Measurements from ENCODE around the gene MTCP1. TPM values are rescaled to one million over a fixed set of nuclear protein-coding genes. Genes with fewer than 3 reads are reported as not detected.

Gene MTCP1
- total and polyA plus RNA-seq, 2 of the 8 experiments (the other 6 are each of a cell fraction or from before 2014, with no cell fraction given), result 1.2 to 12.3 TPM

- TF ChIP-seq POU5F1 (IDR thresholded peaks at IDR 0.05; ENCODE audit: low read depth, low read length) (no peak), MAFK (IDR thresholded peaks at IDR 0.05; ENCODE audit: low read depth, low read length) (no peak), SIN3A (conservative IDR thresholded peaks at IDR 0.05 in 1 of 2, IDR thresholded peaks at IDR 0.05 in 1 of 2; ENCODE audit: low read depth in 1 of 2, low read length in 2 of 2) (0 out of 4 replicates have a peak, but pooled peaks of 1 of the 2 experiments have one; percentile 32), NANOG (IDR thresholded peaks at IDR 0.05; ENCODE audit: insufficient read depth, low read depth, low read length, poor library complexity, severe bottlenecking) (no peak), SRF (IDR thresholded peaks at IDR 0.05; ENCODE audit: low read depth, low read length) (no peak), ZNF274 (IDR thresholded peaks at IDR 0.05; ENCODE audit: borderline replicate concordance, extremely low read depth, low read length) (no peak), TAF7 (optimal IDR thresholded peaks at IDR 0.05; ENCODE audit: borderline replicate concordance, low read depth, low read length) (peak; percentile 59), SP2 (IDR thresholded peaks at IDR 0.05; ENCODE audit: low read length) (no peak), ATF3 (IDR thresholded peaks at IDR 0.05; ENCODE audit: insufficient read depth, low read depth, low read length) (no peak), PHF8 (conservative IDR thresholded peaks at IDR 0.05; ENCODE audit: low read depth, low read length) (peak; percentile 68), HDAC2 (IDR thresholded peaks at IDR 0.05; ENCODE audit: borderline replicate concordance in 1 of 2, low read depth in 2 of 2, low read length in 2 of 2) (0 out of 4 replicates have a peak, but pooled peaks of 1 of the 2 experiments have one; percentile 14), CHD2 (IDR thresholded peaks at IDR 0.05; ENCODE audit: low read length) (no peak), GTF2F1 (IDR thresholded peaks at IDR 0.05; ENCODE audit: borderline replicate concordance, low read depth, low read length) (no peak), CEBPB (IDR thresholded peaks at IDR 0.05; ENCODE audit: low read depth, low read length) (no peak), KDM1A (IDR thresholded peaks at IDR 0.05; ENCODE audit: borderline replicate concordance, low read length) (no peak), CREB1 (IDR thresholded peaks at IDR 0.05) (peak; percentile 41; the same call in 1 of the 2 replicates), YY1 (IDR thresholded peaks at IDR 0.05; ENCODE audit: low read depth, low read length) (peak; percentile 91), TAF1 (IDR thresholded peaks at IDR 0.05; ENCODE audit: low read depth, low read length) (peak; percentile 86), BACH1 (IDR thresholded peaks at IDR 0.05; ENCODE audit: low read length) (no peak), POLR2AphosphoS5 (IDR thresholded peaks at IDR 0.05; ENCODE audit: low read depth, low read length) (peak; percentile 83)
Measured at GRCh38 chrX:155070975-155071693, at the start of gene MTCP1, which contains the start of the genes BRCC3 and CMC4 (continued).
